ENCODE data around the gene MAMLD1.

GRCh38 chrX:150329282-150329681, 33.8 kb upstream of the MAMLD1 start:
- TF ChIP-seq CTCF (IDR thresholded peaks at IDR 0.05 in 4 of 5, conservative IDR thresholded peaks at IDR 0.05 in 1 of 5) (no peak), POLR2A (IDR thresholded peaks at IDR 0.05) (no peak)

All from gastrocnemius medialis (tissue), 4 donors.